Adrenal gland (tissue), 5 donors: ENCODE measurements around the gene TRIO.

Experiments used
- CTCF ChIP-seq, 6 experiments: fragments of 450-650 bp in 4 of 6; fragments of 200-600 bp in 2 of 6; sonication (generic) in 1 of 6; IDR thresholded peaks; 1 replicate in 5 of 6; 2 replicates in 1 of 6; pipeline versions ENCODE4 v1.5.1 to v1.8.0; 2016 to 2021; ENCODE audit warnings: antibody characterized with exemption in 6 of 6, mild to moderate bottlenecking in 2 of 6, moderate library complexity in 1 of 6
- POLR2A ChIP-seq, 2 donors: fragments of 450-650 bp; IDR thresholded peaks; one replicate each; pipeline ENCODE4 v1.6.1; 2017; ENCODE audit warnings: antibody characterized with exemption in 2 of 2, mild to moderate bottlenecking in 2 of 2, moderate library complexity in 1 of 2
- donor health status: DM: no; HTN: no; CAD: no.

- TF ChIP-seq CTCF (IDR thresholded peaks at IDR 0.05) (no peak), POLR2A (IDR thresholded peaks at IDR 0.05) (no peak)
Measured at GRCh38 chr5:14260637-14261036, 117.5 kb downstream of the TRIO start.
